NCI-H2081 treated with DMSO at 0.1 percent for 48 hours (cell line): ENCODE results near the gene ZNF407.

Experiments used
- DNase-seq: peaks from one replicate; lab custom pipeline; 2025; lab: John Stamatoyannopoulos, UW

ZNF407 gene

GRCh38 chr18:74832381-74832780 lies 234.7 kb downstream of the ZNF407 start:
- DNase-seq, result no peak

DNA sequence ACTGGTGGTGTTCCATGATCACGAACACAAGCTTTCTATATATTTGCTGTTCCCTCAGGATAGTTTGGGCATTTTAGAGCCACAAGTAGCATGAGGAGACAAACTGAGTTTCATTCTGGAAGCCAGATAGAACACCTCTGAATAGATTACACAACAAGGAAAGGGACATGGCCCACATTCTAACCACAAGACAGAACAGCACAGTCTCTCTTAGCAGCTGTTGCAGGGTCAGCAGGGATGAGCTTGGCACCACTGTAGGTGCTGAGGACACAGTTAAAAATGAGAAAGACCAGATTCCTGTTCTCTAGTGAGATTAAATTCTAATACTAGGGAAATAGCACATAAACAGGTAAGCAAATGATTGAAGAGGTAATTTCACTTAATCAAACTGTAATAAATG lies 235.3 kb downstream of the ZNF407 start:
- DNase-seq, result no peak

GRCh38 chr18:74834424-74835309 lies 237.0 kb downstream of the ZNF407 start:
- DNase-seq, result no peak

GRCh38 chr18:74836296-74837139 lies 238.8 kb downstream of the ZNF407 start:
- peak; percentile 37 for DNase-seq

- no peak for DNase-seq
Measured at GRCh38 chr18:74840492-74841167, 243.0 kb downstream of the ZNF407 start.

- DNase-seq, result no peak
Measured at GRCh38 chr18:74841248-74841647, 243.6 kb downstream of the ZNF407 start.

- no peak for DNase-seq
Measured at GRCh38 chr18:74849301-74849700, 251.6 kb downstream of the ZNF407 start.

- no peak for DNase-seq
Measured at GRCh38 chr18:74856434-74856833, 258.8 kb downstream of the ZNF407 start.

GRCh38 chr18:74856928-74857327 lies 259.3 kb downstream of the ZNF407 start:
- DNase-seq, result no peak

GRCh38 chr18:74857901-74858300 lies 260.2 kb downstream of the ZNF407 start:
- no peak for DNase-seq

DNA sequence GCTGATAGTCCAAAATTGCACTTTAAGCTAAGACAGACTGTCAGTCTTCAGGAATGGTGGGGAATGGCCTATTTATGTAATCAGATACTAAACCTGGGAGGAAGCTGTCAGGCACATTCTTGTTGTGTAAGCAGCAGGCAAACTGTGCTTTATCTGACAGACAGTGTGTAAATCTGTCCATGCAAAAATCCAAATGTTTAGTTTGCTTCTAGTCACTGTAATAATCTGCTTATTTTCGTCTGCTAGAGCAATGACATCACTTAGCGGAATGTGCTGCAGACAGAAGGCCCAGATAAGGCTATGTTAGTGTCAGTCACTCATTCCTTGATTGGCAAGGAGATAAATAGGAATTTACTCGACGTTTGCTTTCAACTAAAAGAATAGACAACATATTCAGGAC lies 263.5 kb downstream of the ZNF407 start:
- DNase-seq, result no peak

- DNase-seq, result no peak
Measured at GRCh38 chr18:74862094-74862493, 264.4 kb downstream of the ZNF407 start.

- no peak for DNase-seq
Measured at GRCh38 chr18:74866577-74866976, 268.9 kb downstream of the ZNF407 start.

GRCh38 chr18:74868461-74868860 lies 270.8 kb downstream of the ZNF407 start:
- DNase-seq, result no peak

DNA sequence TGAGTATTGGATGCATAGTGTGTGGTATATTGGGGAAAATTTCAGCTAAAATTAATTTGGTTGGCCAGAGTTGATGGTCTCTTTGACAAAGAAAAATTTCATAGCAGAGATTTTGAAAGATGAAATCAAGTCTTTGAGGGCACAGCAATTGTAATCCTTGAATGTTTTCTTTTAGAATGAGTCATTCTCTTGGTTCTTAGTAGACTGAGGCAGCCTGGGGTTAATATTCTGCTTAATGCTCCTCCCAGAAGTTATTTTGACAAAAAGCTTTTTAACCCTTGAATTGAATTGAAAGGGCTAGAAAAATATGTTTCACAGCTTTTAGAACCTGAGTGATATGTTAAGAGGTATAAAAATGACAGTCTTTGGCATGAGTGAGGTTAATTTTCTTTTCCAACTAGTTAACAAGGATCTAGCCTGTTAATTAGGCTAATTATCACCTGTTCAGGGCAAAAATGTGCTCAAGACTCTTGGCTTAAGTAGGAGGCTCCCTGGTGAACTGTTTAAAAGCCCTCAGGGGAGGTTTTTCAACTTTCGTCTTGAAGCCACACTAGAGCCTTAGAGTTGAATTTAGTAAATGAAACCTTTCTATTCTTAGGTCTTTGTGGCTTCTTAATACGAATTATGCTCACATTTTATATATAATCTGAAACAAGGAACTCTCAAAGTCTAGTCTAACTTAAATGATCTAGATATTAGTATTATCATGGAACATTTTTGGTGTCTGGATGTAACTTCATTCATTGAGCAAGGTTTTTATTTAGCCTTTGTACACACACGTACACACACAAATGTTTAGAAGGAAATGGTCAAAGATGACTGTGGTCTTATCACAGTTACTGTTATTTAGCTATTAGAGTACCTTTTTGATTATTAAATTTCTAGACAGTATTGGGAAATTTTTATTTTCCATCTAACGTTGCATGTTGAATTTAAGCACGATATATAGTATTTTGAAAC lies 272.5 kb downstream of the ZNF407 start:
- DNase-seq, result no peak

- DNase-seq, result no peak
Measured at GRCh38 chr18:74870950-74871349, 273.3 kb downstream of the ZNF407 start.

GRCh38 chr18:74873629-74874028 lies 276.0 kb downstream of the ZNF407 start:
- no peak for DNase-seq

DNA sequence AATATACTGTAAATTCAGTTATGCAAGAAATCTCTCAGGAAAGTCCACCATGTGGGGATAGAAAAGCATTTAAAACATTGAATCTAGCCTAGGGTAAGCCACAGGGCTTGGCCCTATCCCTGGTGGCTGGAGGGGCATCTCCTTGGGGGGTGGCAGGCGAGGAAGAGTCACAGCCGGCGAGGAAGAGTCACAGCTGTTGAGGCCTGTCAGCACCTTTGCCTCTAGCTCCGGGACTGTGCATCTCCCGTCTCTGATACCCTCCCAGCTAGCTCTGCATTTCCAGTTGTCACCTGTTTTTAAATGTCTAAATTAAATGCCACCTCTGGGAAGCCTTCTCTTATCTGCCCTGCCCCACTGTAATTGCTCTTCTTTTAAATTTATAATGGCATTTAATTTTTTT lies 276.7 kb downstream of the ZNF407 start:
- DNase-seq, result no peak

GRCh38 chr18:74876630-74877243 lies 279.1 kb downstream of the ZNF407 start:
- DNase-seq, result no peak

GRCh38 chr18:74878267-74878666 lies 280.6 kb downstream of the ZNF407 start:
- DNase-seq, result no peak
